OCI-LY7 (cell line): ENCODE data around the gene APPBP2. TPM values are rescaled to one million over a fixed set of nuclear protein-coding genes. Genes with fewer than 3 reads are reported as not detected.
"Not testable (repeated sequence)": the region's sequence is repeated elsewhere in the genome, so short reads cannot be mapped to it uniquely, and the experiment has no call there.

Experiments
- BruUV-seq: library from RNA; stranded (reverse); fragments of 400-500 nt; replicated peaks from 2 replicates; lab custom pipeline; 2021; lab: Mats Ljungman, UMichigan
- CTCF ChIA-PET: fragments of 300-600 bp; sonication (Branson Sonifier 250); formaldehyde crosslinking; loops from one replicate; lab custom pipeline; 2022; ENCODE audit warnings: antibody characterized with exemption; ENCODE audit not compliant: unreplicated experiment; lab: Charles Lee
- POLR2A ChIA-PET: fragments of 300-600 bp; sonication (Branson Sonifier 250); formaldehyde crosslinking; loops from one replicate; lab custom pipeline; 2022; ENCODE audit warnings: antibody characterized with exemption; lab: Charles Lee
- DNase-seq: peaks from one replicate; pipeline ENCODE4 v3.0.0-alpha.2; 2015; ENCODE audit warnings: low spot score
- H2AFZ ChIP-seq: fragments of 200-600 bp; sonication (generic), shearing (Covaris generic); 2 replicates; pipeline ENCODE4 v1.6.1; 2014; ENCODE audit warnings: mild to moderate bottlenecking, antibody characterized with exemption, low read length, moderate library complexity
- H3K27ac ChIP-seq: fragments of 200-600 bp; sonication (generic); 2 replicates; pipeline ENCODE4 v1.5.1; 2014; ENCODE audit warnings: mixed run types, low read depth, mild to moderate bottlenecking, moderate library complexity, low read length, inconsistent platforms; ENCODE audit not compliant: poor library complexity, severe bottlenecking
- H3K36me3 ChIP-seq: fragments of 200-600 bp; sonication (generic); 2 replicates; pipeline ENCODE4 v1.6.1; 2014; ENCODE audit warnings: mild to moderate bottlenecking, antibody characterized with exemption, low read length, moderate library complexity, mixed read lengths; ENCODE audit not compliant: insufficient read depth
- H3K4me1 ChIP-seq: fragments of 200-600 bp; sonication (generic); 2 replicates; pipeline ENCODE4 v1.5.1; 2014; ENCODE audit warnings: mild to moderate bottlenecking, low read length; ENCODE audit not compliant: insufficient read depth, poor library complexity, severe bottlenecking
- H3K4me2 ChIP-seq: fragments of 200-600 bp; sonication (generic); 2 replicates; pipeline ENCODE4 v1.6.1; 2014; ENCODE audit warnings: mild to moderate bottlenecking, low read length
- H3K4me3 ChIP-seq: fragments of 200-600 bp; sonication (generic); 2 replicates; pipeline ENCODE4 v1.5.1; 2014; ENCODE audit warnings: mild to moderate bottlenecking, low read depth, low read length; ENCODE audit not compliant: poor library complexity, severe bottlenecking
- H3K79me2 ChIP-seq: fragments of 200-600 bp; sonication (generic); 2 replicates; pipeline ENCODE4 v1.6.1; 2016; ENCODE audit warnings: low read depth, mild to moderate bottlenecking, low read length, moderate library complexity, mixed read lengths; ENCODE audit not compliant: insufficient read depth
- H3K9me2 ChIP-seq: fragments of 200-600 bp; sonication (generic); 2 replicates; pipeline ENCODE4 v1.6.1; 2016; ENCODE audit warnings: mild to moderate bottlenecking, low read length, mixed read lengths; ENCODE audit not compliant: insufficient read depth
- H3K9me3 ChIP-seq: fragments of 200-600 bp; sonication (generic); 2 replicates; pipeline ENCODE4 v1.6.1; 2014; ENCODE audit warnings: mild to moderate bottlenecking, mixed run types, low read length, mixed read lengths
- H4K20me1 ChIP-seq: fragments of 200-600 bp; sonication (generic); 2 replicates; pipeline ENCODE4 v1.6.1; 2014; ENCODE audit warnings: mild to moderate bottlenecking, antibody characterized with exemption, low read length, moderate library complexity, mixed read lengths; ENCODE audit not compliant: insufficient read depth
- CTCF ChIP-seq: fragments of 200-600 bp; sonication (generic); conservative IDR thresholded peaks from 2 replicates; pipeline ENCODE4 v1.5.1; 2014; ENCODE audit warnings: mild to moderate bottlenecking, antibody characterized with exemption, low read length, moderate library complexity, mixed read lengths
- EZH2phosphoT487 ChIP-seq: fragments of 200-600 bp; sonication (generic); IDR thresholded peaks from 2 replicates; pipeline ENCODE4 v1.6.1; 2018; ENCODE audit warnings: low read depth, borderline replicate concordance, mild to moderate bottlenecking, mixed run types, antibody characterized with exemption, low read length, moderate library complexity, mixed read lengths
- intact Hi-C: fragments of 100-400 bp; cut with micrococcal nuclease; formaldehyde crosslinking; loops from one replicate; pipeline ENCODE4 v1.10.0; 2022; ENCODE audit not compliant: unreplicated experiment
- total RNA-seq, 2 experiments: library from RNA; depleted of rRNA in 1 of 2; stranded (reverse); fragments of >200 nt in 1 of 2; shearing (Covaris generic) in 1 of 2; gene quantifications; 2 replicates each; pipeline ENCODE4 v1.2.3, GENCODE V29; 2014 to 2022

APPBP2 gene
- total RNA-seq, 2 experiments from 2014 or later, result 11.8 to 28.1 TPM

GRCh38 chr17:60435244-60436167 is 90.5 kb downstream of the APPBP2 start:
- Histone ChIP-seq H3K9me2 (no peaks in the 10 kb centered on the region), H3K4me2 (no peak overlapping the region), H3K4me3 (no peak overlapping the region), H3K27ac (no peak overlapping the region), H4K20me1 (no peaks in the 10 kb centered on the region), H3K79me2 (no peaks in the 10 kb centered on the region), H3K9me3 (peaks cover 8% of the 10 kb centered on the region; the same call in 1 of the 2 replicates), H3K4me1 (no peaks in the 10 kb centered on the region), H2AFZ (no peak overlapping the region), H3K36me3 (no peaks in the 10 kb centered on the region)
- intact Hi-C loops, result loop anchor here (10.0 kb wide), 1 partner anchor 291 kb away; the partner anchor contains the start of gene CA4
- ChIA-PET POLR2A (no interaction called here), CTCF (interaction anchor here (0.6 kb wide), 1 partner anchor 73 kb away, joined by 4 read pairs; no protein-coding TSS in a partner anchor)
- no TSS peak for BruUV-seq
- TF ChIP-seq EZH2phosphoT487 (no peak), CTCF (peak; percentile 92)
- peak; percentile 70 for DNase-seq

- H2AFZ ChIP-seq, H3K9me2 ChIP-seq, H3K4me2 ChIP-seq, DNase-seq, H3K4me1 ChIP-seq, H3K27ac ChIP-seq, CTCF ChIA-PET, BruUV-seq, H3K36me3 ChIP-seq, H3K9me3 ChIP-seq, POLR2A ChIA-PET, H4K20me1 ChIP-seq, H3K79me2 ChIP-seq, H3K4me3 ChIP-seq: not testable (repeated sequence)
- intact Hi-C loops, result loop anchor here (10.0 kb wide), 1 partner anchor 289 kb away; the partner anchor contains the start of gene CA4
These were observed 92.7 kb downstream of the APPBP2 start for GRCh38 chr17:60433021-60433997.

GRCh38 chr17:60430561-60430960 is 95.5 kb downstream of the APPBP2 start:
- H3K79me2 ChIP-seq, POLR2A ChIA-PET, H4K20me1 ChIP-seq, H3K36me3 ChIP-seq, H3K27ac ChIP-seq, DNase-seq, H3K4me3 ChIP-seq, BruUV-seq, H2AFZ ChIP-seq, H3K9me3 ChIP-seq, H3K9me2 ChIP-seq, H3K4me1 ChIP-seq, H3K4me2 ChIP-seq: not testable (repeated sequence)
- CTCF ChIA-PET, result interaction anchor here (1.0 kb wide), 1 partner anchor 288 kb away, joined by 3 read pairs; no protein-coding TSS in a partner anchor
- intact Hi-C loops, result loop anchor here (10.0 kb wide), 1 partner anchor 286 kb away; the partner anchor contains the start of gene CA4

GRCh38 chr17:60428491-60428890 is 97.6 kb downstream of the APPBP2 start:
- H3K36me3 ChIP-seq, H4K20me1 ChIP-seq, H3K27ac ChIP-seq, H3K4me3 ChIP-seq, H2AFZ ChIP-seq, DNase-seq, H3K79me2 ChIP-seq, H3K9me2 ChIP-seq, H3K4me2 ChIP-seq, H3K9me3 ChIP-seq, CTCF ChIA-PET, BruUV-seq, H3K4me1 ChIP-seq: not testable (repeated sequence)
- POLR2A ChIA-PET, result interaction anchor here (0.6 to 1.0 kb wide), 3 partner anchors 11 to 225 kb away, joined by 3 to 5 read pairs (median 4); no protein-coding TSS in a partner anchor
- intact Hi-C loops, result loop anchor here (10.0 kb wide), 1 partner anchor 136 kb away; no protein-coding TSS in a partner anchor
